ENCODE results near the gene SAMD3. TPM values are rescaled to one million over a fixed set of nuclear protein-coding genes. Genes with fewer than 3 reads are reported as not detected.
A peak's percentile ranks its signal among the peaks of the same experiment; 100 is the strongest.
"Not testable (repeated sequence)": the region's sequence is repeated elsewhere in the genome, so short reads cannot be mapped to it uniquely, and the experiment has no call there.

SAMD3 gene, protein sequence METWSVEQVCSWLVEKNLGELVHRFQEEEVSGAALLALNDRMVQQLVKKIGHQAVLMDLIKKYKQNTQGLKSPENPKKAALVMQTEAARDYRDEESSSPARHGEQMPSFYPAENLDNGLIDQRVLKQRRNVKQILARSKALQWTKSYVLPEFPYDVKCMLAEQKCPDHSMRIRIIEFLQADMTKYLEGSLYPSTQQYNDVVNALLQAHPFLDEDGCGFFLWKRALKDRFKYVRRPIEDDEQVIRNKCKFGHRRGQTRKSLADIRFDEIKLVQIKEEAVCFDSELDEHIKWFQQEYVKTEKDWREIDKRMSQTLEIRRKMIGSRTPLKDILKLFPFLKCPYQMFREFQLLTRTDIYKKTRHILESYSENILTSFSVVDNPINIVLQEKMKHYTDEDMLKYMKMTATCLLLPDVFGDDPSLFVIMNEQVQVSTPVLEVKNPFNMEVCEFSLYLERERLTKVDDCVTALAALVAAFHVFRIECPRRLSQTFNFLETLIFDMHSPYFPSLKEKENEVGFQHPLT
- 0.41 TPM for polyA plus RNA-seq (2013, experiment 1 of 2; ENCODE audit: insufficient read length)
- polyA plus RNA-seq (2013, experiment 2 of 2; ENCODE audit: insufficient read length) = 0.26 TPM

DNA sequence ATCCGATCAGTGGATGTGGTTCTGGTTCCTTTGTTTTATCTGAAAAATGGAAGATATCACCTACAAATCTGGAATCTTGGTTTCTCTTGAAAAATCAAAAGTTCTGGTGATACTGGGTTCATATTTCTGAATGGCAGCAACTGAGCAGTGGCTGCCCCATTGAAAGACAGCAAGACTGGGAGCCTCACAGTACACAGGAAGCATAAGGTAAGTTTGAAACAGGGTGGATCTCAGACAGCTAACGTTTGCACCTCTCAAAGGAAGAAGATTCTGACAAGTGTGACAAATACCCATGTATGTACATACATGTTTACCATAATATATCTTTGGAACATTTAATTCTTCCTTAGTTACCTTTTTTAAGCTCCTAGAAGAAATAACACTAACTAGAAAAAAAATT is at the start of gene SAMD3:
Gene SAMD3 (minus strand): TSS at position 177 of the 400 bp plus-strand sequence. CDS start 7,678 bp downstream, outside the sequence.
- no peak for DNase-seq

DNA sequence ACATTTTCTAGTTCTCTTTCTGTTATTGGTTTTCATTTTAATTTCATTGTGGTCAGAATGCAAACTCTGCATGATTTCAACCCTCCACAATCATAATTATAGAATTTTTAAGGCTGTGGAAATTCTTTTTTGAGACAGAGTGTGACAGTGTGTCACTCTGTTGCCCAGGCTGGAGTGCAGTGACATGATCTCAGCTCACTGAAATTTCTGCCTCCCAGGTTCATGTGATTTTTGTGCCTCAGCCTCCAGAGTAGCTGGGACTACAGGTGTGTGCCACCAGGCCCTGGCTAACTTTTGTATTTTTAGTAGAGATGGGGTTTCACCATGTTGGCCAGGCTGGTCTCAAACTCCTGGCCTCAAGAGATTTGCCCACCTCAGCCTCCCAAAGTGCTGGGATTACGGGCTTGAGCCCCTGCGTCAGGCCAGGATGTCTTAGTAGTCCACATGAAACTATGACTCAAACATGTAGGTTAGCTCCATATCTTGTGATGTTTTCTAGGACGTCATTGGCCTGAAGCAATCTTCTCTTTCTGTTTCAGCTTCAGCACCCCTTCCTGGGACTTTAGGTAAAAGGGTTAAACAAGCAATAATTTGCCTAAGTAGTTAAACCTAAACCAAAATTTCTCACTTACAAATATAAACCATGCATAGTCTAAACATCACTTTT is 47.4 kb upstream of the SAMD3 start:
- DNase-seq = no peak

DNA sequence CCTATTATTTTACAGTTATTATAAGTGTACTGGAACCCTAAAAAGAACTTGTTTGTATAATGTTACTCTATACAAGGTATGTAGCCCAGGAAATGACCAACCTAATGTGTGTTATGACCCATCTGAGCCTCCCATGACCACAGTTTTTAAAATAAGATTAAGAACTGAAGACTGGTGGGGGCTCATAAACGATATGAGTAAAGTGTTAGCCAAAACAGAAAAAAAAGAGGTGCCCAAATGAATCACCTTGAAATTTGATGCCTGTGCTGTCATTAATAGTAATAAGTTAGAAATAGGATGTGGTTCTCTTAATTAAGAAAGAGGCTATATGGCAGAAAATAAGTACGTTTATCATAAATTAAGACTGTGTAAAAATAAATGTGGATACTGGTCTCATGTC is 42.8 kb upstream of the SAMD3 start:
- DNase-seq = not testable (repeated sequence)

DNA sequence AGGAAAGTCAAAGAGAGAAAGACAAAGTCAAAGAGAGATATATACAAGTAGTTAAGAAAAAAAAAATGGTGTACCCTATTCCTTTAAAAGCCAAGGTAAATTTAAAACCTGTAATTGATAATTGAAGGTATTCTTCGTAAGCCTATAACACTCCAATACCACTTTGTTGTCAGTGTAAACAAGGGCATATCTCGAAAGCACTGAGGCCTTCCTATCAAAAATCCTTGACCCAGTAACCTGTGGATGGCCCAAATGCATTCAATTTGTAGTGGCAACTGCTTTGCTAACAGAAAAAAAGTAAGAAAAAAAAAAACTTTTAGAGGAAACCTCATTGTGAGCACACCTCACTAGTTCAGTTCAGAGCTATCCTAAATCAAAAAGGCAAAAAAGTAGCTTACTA is 39.3 kb upstream of the SAMD3 start:
- no peak for DNase-seq

DNA sequence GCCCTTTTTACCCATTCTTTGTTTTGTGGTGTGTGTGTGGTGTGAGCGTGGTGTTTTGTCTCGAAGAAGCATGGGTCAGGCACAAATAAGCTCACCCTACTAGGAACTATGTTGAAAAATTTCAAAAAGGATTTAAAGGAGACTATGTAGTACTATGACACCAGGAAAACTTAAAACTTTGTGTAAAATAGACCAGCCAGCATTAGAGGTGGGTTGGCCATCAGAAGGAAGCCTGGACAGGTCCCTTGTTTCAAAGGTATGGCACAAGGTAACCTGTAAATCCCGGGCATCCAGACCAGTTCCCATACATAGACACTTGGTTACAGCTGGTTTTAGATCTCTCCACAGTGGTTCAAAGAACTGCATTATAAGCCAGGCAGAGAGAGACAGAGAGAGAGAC is 38.8 kb upstream of the SAMD3 start:
- not testable (repeated sequence) for DNase-seq

DNA sequence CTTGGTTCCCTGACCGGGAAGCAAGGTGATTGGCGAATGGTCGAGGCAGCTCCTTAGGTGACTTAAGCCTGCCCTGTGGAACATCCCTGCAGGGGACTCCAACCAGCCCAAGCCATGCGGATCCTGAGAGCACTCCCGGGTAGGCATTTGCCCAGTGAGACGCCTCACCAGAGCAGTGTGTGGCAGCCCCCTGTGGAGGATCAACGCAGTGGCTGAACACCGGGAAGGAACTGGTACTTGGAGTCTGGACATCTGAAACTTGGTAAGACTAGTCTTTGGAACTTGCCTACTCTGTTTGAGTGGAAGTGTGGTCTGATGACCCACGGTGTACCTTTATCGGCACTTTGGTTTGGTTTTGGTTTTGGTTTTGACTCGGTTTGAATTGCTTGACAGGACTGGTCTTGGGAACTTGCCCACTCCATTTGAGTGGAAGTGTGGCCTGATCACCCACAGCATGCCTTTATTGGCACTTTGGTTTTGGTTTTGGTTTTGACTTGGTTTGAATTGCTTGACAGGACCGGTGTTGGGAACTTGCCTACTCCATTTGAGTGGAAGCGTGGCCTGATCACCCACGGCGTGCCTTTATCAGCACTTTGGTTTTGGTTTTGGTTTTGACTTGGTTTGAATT is 38.0 kb upstream of the SAMD3 start:
- DNase-seq = not testable (repeated sequence)

DNA sequence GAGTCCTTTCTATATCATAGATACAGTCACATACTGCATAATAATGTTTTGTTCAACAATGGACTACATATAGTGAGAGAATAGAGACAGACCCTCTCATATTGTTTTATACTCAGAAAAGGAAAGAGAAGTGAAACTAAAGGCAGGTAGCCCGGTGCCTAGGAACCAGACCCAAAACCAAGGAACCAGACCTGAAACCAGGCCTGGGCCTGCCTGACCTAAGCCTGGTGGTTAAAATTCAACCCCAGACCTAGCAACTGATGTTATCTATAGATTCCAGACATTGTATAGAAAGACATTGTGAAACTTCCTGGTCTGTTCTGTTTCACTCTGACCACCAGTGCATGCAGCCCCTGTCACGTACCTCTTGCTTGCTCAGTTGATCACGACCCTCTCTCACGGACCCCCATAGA is 37.3 kb upstream of the SAMD3 start:
- not testable (repeated sequence) for DNase-seq

DNA sequence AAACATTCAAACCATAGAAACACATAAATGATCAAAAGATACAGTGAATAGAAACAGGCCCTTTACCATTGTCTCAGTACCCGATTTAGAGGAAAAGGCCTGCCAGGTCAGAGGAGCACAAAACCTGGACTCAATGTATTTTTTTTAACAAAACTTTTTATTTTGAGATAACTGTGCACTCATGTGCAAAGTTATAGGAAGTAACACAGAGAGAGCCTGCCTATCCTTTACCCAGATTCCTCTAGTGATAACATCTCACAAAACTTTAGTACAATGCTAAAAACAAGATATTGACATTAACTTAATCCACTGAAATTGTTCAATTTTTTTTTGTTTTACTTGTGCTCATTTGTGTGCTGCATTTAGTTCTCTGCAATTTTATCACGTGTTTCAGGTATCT is 36.8 kb upstream of the SAMD3 start:
- no peak for DNase-seq

DNA sequence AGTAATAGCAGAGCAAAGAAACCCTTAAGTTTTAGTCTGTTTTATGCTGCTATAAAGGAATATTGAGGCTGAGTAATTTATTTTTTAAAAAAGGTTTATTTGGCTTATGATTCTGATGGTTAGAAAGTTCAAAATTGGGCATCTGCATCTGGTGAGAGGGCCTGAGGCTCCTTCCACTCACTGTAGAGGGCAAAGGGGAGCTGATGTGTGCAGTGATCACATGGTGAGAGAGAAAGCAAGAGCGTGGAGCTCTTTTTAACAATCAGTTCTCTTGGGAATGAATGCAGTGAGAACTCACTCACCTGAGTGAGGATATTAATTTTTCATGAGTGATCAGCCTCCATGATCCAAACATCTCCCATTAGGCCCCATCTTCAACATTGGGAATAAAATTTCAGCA is 36.4 kb upstream of the SAMD3 start:
- no peak for DNase-seq

DNA sequence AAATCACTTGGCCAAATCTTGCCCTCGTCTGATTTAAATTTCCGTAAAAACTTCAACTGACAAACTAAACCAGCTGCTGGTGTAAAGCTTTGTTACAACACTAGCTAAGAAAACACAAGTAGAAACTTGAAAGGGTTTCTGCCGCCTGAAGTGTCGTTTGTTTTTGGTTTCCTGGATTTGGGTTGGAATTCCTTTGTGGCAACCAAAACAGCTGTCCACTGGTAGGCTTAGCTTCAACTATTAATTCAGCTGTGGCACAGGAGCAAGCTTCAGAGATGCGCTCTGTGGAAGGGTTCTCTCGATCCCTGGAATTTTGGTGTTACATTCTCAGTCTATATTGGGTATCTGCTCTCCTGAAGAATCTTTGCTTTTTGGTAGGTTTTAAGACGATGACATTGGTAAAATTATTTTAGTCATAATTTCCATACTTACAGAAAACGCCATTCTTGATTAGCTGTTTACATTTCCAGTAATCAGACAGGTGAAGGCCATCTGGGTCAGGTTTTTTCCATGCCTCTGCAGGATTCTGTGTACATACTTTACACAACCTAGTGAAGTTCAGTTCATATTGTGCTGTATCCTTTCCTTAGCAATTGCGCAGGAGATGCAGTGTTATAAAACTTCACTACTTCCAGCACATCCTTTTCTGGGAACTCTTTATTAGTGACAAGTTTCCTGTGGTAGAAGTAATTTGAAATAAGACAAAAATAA is 29.9 kb upstream of the SAMD3 start:
- no peak for DNase-seq

DNA sequence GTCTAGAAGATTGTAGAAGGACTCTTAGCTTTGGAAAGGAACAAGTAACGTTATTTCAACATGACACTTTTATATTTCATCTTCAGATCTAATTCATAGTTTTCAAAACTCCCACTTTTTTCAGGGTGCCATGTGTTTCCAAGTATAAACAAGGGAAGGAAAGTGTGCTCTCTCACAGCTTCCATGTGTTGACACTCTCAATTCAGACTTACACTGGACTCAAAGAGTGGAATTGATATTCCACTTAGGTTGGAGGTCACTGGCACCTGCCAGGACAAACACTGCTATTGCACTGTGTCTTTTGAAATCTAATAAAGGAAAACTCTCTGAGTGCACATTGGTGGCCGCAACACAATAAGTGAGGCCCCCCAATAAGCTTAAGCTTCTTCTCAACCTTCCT is 22.5 kb upstream of the SAMD3 start:
- DNase-seq = no peak

DNA sequence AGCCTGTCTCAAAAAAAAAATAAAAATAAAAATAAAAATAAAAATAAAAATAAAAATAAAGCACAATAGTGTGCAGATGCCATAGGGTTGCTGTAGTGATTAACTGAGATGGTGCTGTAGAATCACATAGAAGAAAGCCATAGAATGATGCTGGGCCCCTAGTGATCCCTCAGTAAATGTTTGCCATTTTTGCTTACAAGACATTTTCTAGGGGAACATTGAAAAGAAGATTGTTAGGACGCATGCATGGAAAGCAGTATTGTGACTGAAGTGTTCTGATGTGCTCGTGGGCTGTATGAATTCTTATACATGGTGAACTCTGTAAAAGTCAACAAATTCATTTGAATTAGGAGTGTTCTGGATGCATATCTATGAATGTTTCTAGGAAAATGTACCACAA is 22.0 kb upstream of the SAMD3 start:
- no peak for DNase-seq

DNA sequence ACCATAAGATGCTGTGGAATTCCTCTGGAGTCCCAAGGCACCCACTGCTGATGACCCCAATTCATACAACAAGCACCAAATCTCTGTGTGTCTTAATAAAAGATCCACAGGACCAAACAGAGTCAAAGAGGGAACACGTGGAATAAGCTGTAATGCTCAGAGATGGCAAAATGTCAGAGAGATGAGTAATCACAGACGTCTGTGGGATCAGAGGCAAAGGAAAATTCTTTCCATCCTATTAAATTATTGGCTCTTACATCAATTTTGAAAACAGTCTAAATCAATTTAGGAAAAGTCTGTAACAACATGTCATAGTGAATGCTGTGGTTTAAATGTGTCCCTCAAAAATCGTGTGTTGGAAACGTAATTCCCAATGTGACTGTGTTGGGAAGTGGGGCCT is 17.5 kb upstream of the SAMD3 start:
- DNase-seq = peak; percentile 90

DNA sequence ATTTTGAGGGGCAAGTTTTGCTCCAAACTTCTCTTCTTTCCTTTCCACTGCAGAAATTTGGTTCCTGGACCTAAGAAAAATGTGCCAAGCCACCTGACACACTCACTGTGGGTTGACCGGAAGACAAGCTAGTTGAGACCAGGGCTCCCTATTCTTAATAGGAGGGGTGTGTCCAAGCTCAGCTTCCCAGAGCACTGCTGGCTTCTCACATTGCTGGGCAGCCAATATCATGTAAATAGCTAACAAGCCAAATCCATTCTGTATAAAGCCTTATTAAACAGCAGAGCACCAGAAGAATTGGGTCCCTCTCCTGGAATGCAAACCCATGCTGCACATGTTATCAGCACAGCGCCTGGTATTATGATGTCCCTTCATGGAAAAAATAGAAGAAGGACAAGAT is 17.0 kb upstream of the SAMD3 start:
- DNase-seq = no peak

DNA sequence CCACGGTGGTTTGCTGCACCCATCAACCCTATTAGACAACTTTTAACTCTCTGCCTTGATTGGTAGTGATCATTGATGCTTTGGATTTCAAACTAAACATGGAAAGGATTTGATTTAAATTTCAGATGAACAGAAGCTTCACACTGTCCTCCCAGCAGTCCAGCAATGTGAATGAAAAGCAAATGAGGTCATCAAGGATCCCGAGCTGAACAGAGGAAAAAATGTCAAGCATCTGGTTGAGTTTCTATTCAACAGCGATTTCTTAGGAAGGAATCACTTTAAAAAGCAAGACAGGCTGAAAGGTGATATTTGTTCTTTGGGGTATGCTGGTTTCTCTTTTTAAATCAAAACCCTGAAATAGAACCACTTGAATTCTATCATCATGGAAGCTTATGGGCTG is 10.6 kb upstream of the SAMD3 start:
- DNase-seq = peak; percentile 55

DNA sequence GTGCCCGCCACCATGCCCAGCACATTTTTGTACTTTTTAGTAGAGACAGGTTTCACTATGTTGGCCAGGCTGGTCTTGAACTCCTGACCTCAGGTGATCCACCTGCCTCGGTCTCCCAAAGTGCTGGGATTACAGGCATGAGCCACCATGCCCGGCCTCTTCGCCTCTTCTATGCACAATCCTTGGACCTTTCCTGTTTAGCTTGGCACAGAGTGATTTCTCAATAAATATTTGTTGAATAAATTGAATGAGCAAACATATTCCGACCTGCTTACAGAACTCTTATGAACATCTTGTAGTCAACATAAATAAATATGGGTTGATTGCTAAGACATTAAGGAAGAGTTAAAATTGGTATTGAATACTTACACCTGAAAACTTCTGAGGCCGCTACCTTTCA is 7.8 kb upstream of the SAMD3 start:
- not testable (repeated sequence) for DNase-seq

DNA sequence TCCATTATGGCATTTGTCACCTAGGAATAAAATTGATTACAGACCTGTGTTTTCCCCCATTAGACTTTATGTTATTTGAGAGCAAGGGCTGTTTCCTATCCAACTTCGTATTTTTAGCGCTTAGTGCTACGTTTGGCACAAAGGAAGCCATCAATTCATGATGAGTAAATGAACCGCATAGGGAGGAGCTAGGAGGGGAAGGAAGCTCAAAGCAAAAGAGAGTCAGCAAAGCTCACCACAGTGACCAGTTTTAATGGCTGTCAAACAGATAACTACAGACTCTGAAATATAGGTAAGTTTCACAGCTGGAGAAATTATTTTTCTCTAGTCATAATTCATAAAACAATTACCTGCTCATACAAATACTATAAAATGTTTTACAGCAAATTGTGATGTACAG is 6.9 kb upstream of the SAMD3 start:
- no peak for DNase-seq

DNA sequence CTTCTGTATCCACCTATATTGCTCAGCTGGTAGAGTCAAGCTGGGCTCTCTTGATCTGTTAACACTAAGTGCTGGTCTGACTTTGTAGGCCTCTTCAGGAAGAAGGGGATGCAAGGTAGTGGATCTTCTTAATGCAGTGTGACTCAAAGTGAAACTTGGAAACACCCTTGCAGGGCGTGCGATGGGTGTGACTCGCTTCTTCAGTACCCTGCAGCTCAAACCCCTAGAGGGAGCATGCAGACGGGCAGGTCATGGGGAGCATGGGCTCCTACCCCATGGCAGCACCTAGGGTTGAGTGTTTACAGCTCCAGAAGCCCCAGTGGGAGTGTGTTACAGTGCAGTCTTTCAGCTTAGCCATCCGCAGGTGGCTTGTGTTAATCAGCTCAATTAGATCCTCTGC is 757 bp upstream of the SAMD3 start:
- DNase-seq = no peak

DNA sequence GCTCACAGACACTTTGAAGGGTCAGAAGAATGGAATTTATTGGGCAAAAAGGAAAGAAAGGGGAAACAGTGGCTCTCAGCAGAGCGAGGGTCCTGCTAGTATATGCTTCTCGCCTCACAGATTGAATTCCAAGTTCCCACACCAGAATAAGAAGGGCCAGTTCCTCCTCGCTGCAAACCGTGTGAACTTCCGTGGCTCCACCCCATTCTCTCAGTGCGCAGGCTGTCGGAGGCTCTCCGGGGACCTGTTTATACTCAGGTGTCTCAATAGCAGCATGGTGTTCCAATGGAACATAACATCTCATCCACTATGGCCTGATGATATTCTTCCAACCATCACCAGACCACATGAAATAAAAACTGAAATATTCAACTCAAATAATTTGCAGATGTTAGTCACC is 4.6 kb downstream of the SAMD3 start:
- DNase-seq = no peak

DNA sequence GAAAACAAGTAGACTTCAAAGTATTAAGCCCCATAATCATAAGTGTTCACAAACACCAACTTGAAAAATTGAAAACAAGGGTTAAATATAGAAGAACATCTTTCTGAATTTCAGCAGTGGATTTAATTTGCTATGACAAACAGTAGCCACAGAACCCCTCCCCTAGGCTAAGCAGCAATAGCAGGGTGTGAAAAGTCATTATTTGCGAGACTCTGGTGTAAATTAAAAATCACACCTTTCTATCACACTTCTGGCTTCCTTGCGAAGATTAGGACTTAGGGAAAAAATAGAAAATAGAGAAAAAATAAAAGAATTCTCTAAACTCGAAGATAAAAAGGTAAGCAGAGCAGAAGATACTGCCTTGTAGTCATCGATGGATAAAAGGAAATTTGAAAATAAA is 6.1 kb downstream of the SAMD3 start:
- DNase-seq = no peak

DNA sequence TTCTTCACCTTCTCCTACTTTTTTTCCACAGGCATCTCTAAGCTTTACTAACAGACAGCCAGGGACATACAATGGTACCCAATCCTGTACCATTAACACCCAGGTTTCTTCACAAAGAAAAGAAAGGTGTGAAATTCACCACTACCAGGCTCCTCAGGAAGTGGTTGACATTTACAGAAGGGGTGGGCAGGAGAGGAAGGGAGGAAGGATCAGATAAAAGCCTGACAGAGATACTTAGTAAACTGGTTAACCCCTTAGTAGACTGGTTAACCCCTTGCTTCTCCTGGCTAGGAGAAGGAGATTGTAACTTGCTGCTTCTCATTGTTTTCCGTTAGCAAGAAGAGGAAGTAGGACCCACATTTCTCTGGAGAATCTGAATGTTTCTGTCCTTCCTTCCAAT is 7.2 kb downstream of the SAMD3 start:
- no peak for DNase-seq

DNA sequence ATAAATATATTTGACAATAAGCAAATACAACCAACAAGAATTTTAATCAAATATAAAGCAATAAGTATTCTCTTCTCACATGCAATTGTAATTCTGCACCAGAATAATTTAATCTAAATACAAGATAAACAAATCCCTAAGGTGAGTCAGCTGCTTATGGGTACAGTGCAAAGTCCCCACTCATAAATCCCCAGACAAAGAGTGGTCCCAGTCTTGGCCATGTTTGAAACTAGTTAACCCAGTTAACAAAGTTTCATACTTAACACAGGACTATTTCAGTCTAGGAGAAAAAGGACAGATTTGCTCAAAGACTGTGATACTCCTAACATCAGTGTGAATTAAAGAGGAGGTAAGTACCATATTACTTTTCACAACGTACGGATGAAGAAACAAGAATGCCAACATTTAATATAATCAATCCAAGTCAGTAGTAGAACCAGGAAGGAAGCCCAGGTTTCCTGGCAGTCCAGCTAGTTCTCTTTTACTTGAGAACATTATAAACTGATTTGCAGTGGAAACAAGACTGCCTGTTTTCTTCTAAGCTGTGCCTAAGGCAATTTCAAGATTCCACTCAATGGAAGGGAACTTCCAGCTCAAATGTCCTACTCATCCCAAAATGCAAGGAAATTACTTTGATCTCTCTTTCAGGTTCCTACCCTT is 10.4 kb downstream of the SAMD3 start:
- no peak for DNase-seq
